ENCODE measurements around the gene EPB41L2.

DNA sequence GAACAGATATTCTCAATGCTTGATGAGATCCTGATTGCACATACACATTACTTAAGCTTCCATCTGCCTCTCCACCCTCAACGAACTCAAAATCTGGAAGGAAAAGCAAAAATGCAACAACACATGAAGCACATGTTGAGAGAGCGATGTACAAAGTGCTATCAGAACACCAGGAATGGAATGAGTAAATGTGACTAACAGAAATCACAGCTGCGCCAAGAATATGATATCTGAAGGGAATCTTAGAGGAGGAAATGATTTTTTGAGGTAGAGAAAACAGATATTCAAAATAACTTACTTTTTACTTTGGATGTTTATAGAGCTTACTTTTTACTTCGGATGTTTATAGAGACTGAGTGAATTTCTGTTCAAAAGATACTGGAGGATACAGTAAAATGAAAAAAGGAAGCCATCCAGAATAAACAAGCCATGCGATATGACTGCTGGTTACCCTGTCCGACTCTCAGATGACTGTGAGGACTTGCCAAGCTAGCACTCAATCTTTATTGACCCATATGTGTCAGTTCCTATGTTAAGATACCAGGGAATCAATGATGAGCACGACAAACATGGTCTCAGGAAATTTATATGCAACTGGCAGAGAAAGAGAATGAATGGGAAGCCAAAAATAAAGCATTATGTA, 133.9 kb downstream of the EPB41L2 start:
- TF ChIP-seq, protein P1, sequence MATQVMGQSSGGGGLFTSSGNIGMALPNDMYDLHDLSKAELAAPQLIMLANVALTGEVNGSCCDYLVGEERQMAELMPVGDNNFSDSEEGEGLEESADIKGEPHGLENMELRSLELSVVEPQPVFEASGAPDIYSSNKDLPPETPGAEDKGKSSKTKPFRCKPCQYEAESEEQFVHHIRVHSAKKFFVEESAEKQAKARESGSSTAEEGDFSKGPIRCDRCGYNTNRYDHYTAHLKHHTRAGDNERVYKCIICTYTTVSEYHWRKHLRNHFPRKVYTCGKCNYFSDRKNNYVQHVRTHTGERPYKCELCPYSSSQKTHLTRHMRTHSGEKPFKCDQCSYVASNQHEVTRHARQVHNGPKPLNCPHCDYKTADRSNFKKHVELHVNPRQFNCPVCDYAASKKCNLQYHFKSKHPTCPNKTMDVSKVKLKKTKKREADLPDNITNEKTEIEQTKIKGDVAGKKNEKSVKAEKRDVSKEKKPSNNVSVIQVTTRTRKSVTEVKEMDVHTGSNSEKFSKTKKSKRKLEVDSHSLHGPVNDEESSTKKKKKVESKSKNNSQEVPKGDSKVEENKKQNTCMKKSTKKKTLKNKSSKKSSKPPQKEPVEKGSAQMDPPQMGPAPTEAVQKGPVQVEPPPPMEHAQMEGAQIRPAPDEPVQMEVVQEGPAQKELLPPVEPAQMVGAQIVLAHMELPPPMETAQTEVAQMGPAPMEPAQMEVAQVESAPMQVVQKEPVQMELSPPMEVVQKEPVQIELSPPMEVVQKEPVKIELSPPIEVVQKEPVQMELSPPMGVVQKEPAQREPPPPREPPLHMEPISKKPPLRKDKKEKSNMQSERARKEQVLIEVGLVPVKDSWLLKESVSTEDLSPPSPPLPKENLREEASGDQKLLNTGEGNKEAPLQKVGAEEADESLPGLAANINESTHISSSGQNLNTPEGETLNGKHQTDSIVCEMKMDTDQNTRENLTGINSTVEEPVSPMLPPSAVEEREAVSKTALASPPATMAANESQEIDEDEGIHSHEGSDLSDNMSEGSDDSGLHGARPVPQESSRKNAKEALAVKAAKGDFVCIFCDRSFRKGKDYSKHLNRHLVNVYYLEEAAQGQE (IDR thresholded peaks at IDR 0.05; ENCODE audit: insufficient read depth in 1 of 2, low read depth in 2 of 2, low read length in 2 of 2): no peak
- no peak for TF ChIP-seq POLR2AphosphoS5 (IDR thresholded peaks at IDR 0.05; ENCODE audit: low read depth, low read length)
